C4-2B (cell line): ENCODE results near the gene STARD13.

Experiments
- CTCF ChIP-seq: fragments of 450-650 bp; conservative IDR thresholded peaks from 2 replicates; pipeline ENCODE4 v1.5.1; 2017; ENCODE audit warnings: mild to moderate bottlenecking
- ZFX ChIP-seq: fragments of 450-650 bp; IDR thresholded peaks from 2 replicates; pipeline ENCODE4 v1.6.1; 2017

GRCh38 chr13:33145667-33146066 is 139.9 kb downstream of the STARD13 start:
- no peak for TF ChIP-seq CTCF
- TF ChIP-seq ZFX, result no peak
